OCI-LY3 (cell line): ENCODE results near the gene OR11G2.
A peak's percentile ranks its signal among the peaks of the same experiment; 100 is the strongest.
"Not testable (repeated sequence)": the region's sequence is repeated elsewhere in the genome, so short reads cannot be mapped to it uniquely, and the experiment has no call there.

Experiments used
- H2AFZ ChIP-seq: fragments of 200-600, 300-600 bp; shearing (Covaris generic); 2 replicates; pipeline ENCODE4 v1.6.0; 2014; ENCODE audit warnings: antibody characterized with exemption, low read depth, low read length
- H3K27ac ChIP-seq: fragments of 200-600, 300-600 bp; sonication (generic); 2 replicates; pipeline ENCODE4 v1.5.1; 2014; ENCODE audit warnings: mild to moderate bottlenecking, low read length, moderate library complexity, mixed read lengths
- H3K27me3 ChIP-seq: fragments of 200-600, 300-600 bp; sonication (generic); 2 replicates; pipeline ENCODE4 v1.6.1; 2014; ENCODE audit warnings: low read depth, low read length, mixed read lengths
- H3K36me3 ChIP-seq: fragments of 200-600, 300-600 bp; sonication (generic); replicated peaks from 2 replicates; pipeline ENCODE3; 2014; ENCODE audit warnings: low read depth, low read length, mixed read lengths
- H3K4me1 ChIP-seq: fragments of 300-600, 200-600 bp; sonication (generic); 2 replicates; pipeline ENCODE4 v1.6.1; 2014; ENCODE audit warnings: low read length, mixed read lengths
- H3K4me2 ChIP-seq: fragments of 200-600, 300-600 bp; sonication (generic); 2 replicates; pipeline ENCODE4 v1.6.1; 2014; ENCODE audit warnings: low read length, mixed read lengths
- H3K4me3 ChIP-seq: fragments of 300-600, 200-600 bp; sonication (generic); 2 replicates; pipeline ENCODE4 v1.5.1; 2014; ENCODE audit warnings: antibody characterized with exemption, mild to moderate bottlenecking, low read length, moderate library complexity
- H3K79me2 ChIP-seq: fragments of 300-600, 200-600 bp; shearing (Covaris generic); 2 replicates; pipeline ENCODE4 v1.6.1; 2014; ENCODE audit warnings: mild to moderate bottlenecking, low read length, mixed read lengths
- H3K9ac ChIP-seq: fragments of 300-600, 200-600 bp; shearing (Covaris generic); 2 replicates; pipeline ENCODE4 v1.6.0; 2014; ENCODE audit warnings: mild to moderate bottlenecking, low read length, moderate library complexity
- H3K9me3 ChIP-seq: fragments of 200-600, 300-600 bp; shearing (Covaris generic); 2 replicates; pipeline ENCODE4 v1.6.1; 2014; ENCODE audit warnings: low read length, mixed read lengths; ENCODE audit not compliant: insufficient read depth
- H4K20me1 ChIP-seq: fragments of 200-600, 300-600 bp; sonication (generic); 2 replicates; pipeline ENCODE4 v1.6.1; 2016; ENCODE audit warnings: low read length, mixed read lengths; ENCODE audit not compliant: insufficient read depth
- CTCF ChIP-seq: fragments of 200-600, 300-600 bp; sonication (generic); IDR thresholded peaks from 2 replicates; pipeline ENCODE4 v1.5.1; 2014; ENCODE audit warnings: antibody characterized with exemption, low read length, low read depth
- EZH2phosphoT487 ChIP-seq: fragments of 200-600 bp; shearing (Covaris generic); IDR thresholded peaks from 2 replicates; pipeline ENCODE4 v1.6.1; 2018; ENCODE audit warnings: antibody characterized with exemption, mixed run types, low read depth

OR11G2 gene

DNA sequence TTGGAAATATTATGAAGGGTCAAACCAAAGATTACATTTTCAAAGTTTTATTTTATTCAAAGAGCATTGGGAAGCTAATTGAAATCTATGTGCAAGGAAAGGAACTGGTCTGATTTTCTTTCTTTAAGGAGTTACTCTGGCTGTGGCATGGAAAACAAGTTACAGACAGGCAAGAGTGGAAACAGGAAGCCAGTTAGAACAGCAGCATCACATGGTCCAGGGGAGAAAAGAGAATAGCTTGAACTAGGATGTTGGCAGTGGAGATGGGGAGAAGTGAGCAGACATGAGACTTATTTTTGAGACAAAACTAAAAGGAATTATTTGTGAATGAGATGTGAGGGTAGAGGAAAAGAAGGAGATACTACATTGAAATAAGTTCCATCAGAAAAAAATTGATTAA is 3.4 kb downstream of the OR11G2 start:
- Histone ChIP-seq H3K9ac (no peak overlapping the region), H3K27ac (no peak overlapping the region), H3K4me1 (no peaks in the 10 kb centered on the region), H4K20me1 (no peaks in the 10 kb centered on the region), H3K27me3 (peaks cover 18% of the 10 kb centered on the region), H3K4me2 (no peak overlapping the region), H3K9me3 (no peaks in the 10 kb centered on the region), H3K36me3 (no peaks in the 10 kb centered on the region), H3K79me2 (no peaks in the 10 kb centered on the region), H3K4me3 (no peak overlapping the region), H2AFZ (no peak overlapping the region)
- no peak for TF ChIP-seq CTCF
- no peak for TF ChIP-seq EZH2phosphoT487

DNA sequence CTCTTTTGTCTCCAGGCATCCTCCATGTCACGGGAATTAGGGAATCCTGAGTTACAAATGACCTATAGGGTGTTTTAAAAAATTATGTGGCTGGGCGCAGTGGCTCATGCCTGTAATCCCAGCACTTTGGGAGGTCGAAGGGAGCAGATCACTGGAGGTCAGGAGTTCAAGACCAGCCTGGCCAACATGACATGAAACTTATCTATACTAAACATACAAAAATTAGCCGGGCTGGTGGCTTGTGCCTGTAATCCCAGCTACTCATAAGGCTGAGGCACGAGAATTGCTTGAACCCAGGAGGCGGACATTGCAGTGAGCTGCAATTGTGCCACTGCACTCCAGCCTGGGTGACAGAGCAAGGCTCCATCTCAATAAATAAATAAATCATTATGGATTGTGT is 4.5 kb downstream of the OR11G2 start:
- H3K9me3 ChIP-seq, H2AFZ ChIP-seq, H3K4me3 ChIP-seq, H4K20me1 ChIP-seq, H3K36me3 ChIP-seq, H3K9ac ChIP-seq, H3K4me1 ChIP-seq, H3K79me2 ChIP-seq, H3K4me2 ChIP-seq, H3K27ac ChIP-seq: not testable (repeated sequence)
- H3K27me3 ChIP-seq, result peaks cover 23% of the 10 kb centered on the region

- no peaks in the 10 kb centered on the region for H3K36me3 ChIP-seq
- no peak overlapping the region for H2AFZ ChIP-seq
- H3K4me3 ChIP-seq, result no peak overlapping the region
- peak; percentile 58 for TF ChIP-seq CTCF
- TF ChIP-seq EZH2phosphoT487, result no peak
- H3K4me1 ChIP-seq, result no peaks in the 10 kb centered on the region
- no peak overlapping the region for H3K9ac ChIP-seq
- H4K20me1 ChIP-seq, result no peaks in the 10 kb centered on the region
- peaks cover 23% of the 10 kb centered on the region for H3K27me3 ChIP-seq
- H3K27ac ChIP-seq, result no peak overlapping the region
- H3K79me2 ChIP-seq, result no peaks in the 10 kb centered on the region
- no peaks in the 10 kb centered on the region for H3K9me3 ChIP-seq
- H3K4me2 ChIP-seq, result no peak overlapping the region
Measured at GRCh38 chr14:20195911-20196310, 5.2 kb downstream of the OR11G2 start.

DNA sequence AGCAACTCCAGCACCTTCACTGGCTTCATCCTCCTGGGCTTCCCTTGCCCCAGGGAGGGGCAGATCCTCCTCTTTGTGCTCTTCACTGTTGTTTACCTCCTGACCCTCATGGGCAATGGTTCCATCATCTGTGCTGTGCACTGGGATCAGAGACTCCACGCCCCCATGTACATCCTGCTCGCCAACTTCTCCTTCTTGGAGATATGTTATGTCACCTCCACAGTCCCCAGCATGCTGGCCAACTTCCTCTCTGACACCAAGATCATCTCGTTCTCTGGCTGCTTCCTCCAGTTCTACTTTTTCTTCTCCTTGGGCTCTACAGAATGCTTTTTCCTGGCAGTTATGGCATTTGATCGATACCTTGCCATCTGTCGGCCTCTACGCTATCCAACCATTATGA is 6.8 kb downstream of the OR11G2 start:
- H3K4me3 ChIP-seq, result no peak overlapping the region
- H3K9ac ChIP-seq, result no peak overlapping the region
- H3K4me2 ChIP-seq, result no peak overlapping the region
- H4K20me1 ChIP-seq, result no peaks in the 10 kb centered on the region
- H3K4me1 ChIP-seq, result no peaks in the 10 kb centered on the region
- no peaks in the 10 kb centered on the region for H3K9me3 ChIP-seq
- peaks cover 23% of the 10 kb centered on the region for H3K27me3 ChIP-seq
- no peaks in the 10 kb centered on the region for H3K36me3 ChIP-seq
- no peak overlapping the region for H3K27ac ChIP-seq
- TF ChIP-seq CTCF (no peak), EZH2phosphoT487 (no peak)
- H3K79me2 ChIP-seq, result no peaks in the 10 kb centered on the region
- H2AFZ ChIP-seq, result no peak overlapping the region

DNA sequence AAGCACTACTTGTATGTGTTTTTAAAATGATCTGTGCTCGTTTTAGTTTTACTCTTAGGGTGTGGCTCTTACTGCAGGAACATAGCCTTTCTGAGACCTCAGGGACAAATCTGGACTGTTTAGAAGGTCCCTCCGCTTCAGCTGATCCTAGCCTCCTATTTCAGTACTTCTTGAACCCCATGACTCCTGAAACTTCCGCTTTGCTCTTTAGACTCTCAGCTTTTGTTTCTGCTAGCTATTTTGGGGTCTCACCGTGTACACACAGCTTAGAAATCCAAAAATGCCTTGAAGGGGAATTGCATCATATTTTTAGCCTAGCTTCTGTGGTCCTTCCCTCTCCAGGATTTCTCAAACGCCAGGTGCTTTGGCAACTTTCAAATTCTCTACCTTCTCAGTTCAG is 8.3 kb downstream of the OR11G2 start:
- H2AFZ ChIP-seq, result no peak overlapping the region
- H3K79me2 ChIP-seq, result no peaks in the 10 kb centered on the region
- TF ChIP-seq EZH2phosphoT487 (no peak), CTCF (no peak)
- no peaks in the 10 kb centered on the region for H3K36me3 ChIP-seq
- no peaks in the 10 kb centered on the region for H3K9me3 ChIP-seq
- H3K9ac ChIP-seq, result no peak overlapping the region
- no peak overlapping the region for H3K27ac ChIP-seq
- H3K4me3 ChIP-seq, result no peak overlapping the region
- H3K4me1 ChIP-seq, result no peaks in the 10 kb centered on the region
- no peaks in the 10 kb centered on the region for H4K20me1 ChIP-seq
- H3K27me3 ChIP-seq, result peaks cover 21% of the 10 kb centered on the region
- H3K4me2 ChIP-seq, result 0 out of 2 replicates have a peak overlapping the region, but pooled peaks have one; percentile 9
